PC-3 (cell line): ENCODE measurements around the gene PLEKHA3. TPM values are rescaled to one million over a fixed set of nuclear protein-coding genes. Genes with fewer than 3 reads are reported as not detected.
"Not testable (repeated sequence)": the region's sequence is repeated elsewhere in the genome, so short reads cannot be mapped to it uniquely, and the experiment has no call there.

ENCODE experiments used
- ATAC-seq: fragments of 200-7000 bp; cut with Tn5 transposase; 2 replicates; pipeline ENCODE4 v1.9.1; 2020; ENCODE audit warnings: mild to moderate bottlenecking, moderate library complexity
- BruUV-seq: library from RNA; stranded (reverse); fragments of 400-500 nt; replicated peaks from 2 replicates; lab custom pipeline; 2021; lab: Mats Ljungman, UMichigan
- CTCF ChIA-PET: fragments of 300-600 bp; sonication (Branson Sonifier 250); formaldehyde crosslinking; loops from one replicate; lab custom pipeline; 2022; ENCODE audit warnings: antibody characterized with exemption; lab: Charles Lee
- POLR2A ChIA-PET: fragments of 300-600 bp; sonication (Branson Sonifier 250); formaldehyde crosslinking; loops from one replicate; lab custom pipeline; 2022; ENCODE audit warnings: antibody characterized with exemption; ENCODE audit not compliant: unreplicated experiment; lab: Charles Lee
- DNase-seq: peaks from one replicate; pipeline ENCODE4 v3.0.0-alpha.2; 2015
- H2AFZ ChIP-seq: fragments of 300-600 bp; sonication (generic); 2 replicates; pipeline ENCODE4 v1.6.0; 2016; ENCODE audit warnings: antibody characterized with exemption, low read length
- H3F3A ChIP-seq: fragments of 300-600 bp; sonication (generic); one replicate; pipeline ENCODE4 v1.6.0; 2017; ENCODE audit warnings: antibody characterized with exemption, low read length, control low read depth, mild to moderate bottlenecking; ENCODE audit not compliant: unreplicated experiment
- H3K27ac ChIP-seq: fragments of 300-600 bp; sonication (generic); 2 replicates; pipeline ENCODE4 v1.5.1; 2016; ENCODE audit warnings: mild to moderate bottlenecking, low read length
- H3K27me3 ChIP-seq: fragments of 300-600 bp; sonication (generic); 2 replicates; pipeline ENCODE4 v1.6.1; 2016; ENCODE audit warnings: low read length, mixed read lengths
- H3K36me3 ChIP-seq: fragments of 300-600 bp; sonication (generic); 2 replicates; pipeline ENCODE4 v1.6.1; 2016; ENCODE audit warnings: low read depth, mixed run types, low read length, mixed read lengths
- H3K4me1 ChIP-seq: fragments of 300-600 bp; sonication (generic); 2 replicates; pipeline ENCODE4 v1.5.1; 2016; ENCODE audit warnings: low read length; ENCODE audit not compliant: insufficient read depth
- H3K4me2 ChIP-seq: fragments of 300-600 bp; sonication (generic); 2 replicates; pipeline ENCODE4 v1.6.0; 2016; ENCODE audit warnings: low read length
- H3K4me3 ChIP-seq: fragments of 300-600 bp; sonication (generic); 2 replicates; pipeline ENCODE4 v1.5.1; 2016; ENCODE audit warnings: mild to moderate bottlenecking, low read length, mixed read lengths
- H3K79me2 ChIP-seq: fragments of 300-600 bp; sonication (generic); 2 replicates; pipeline ENCODE4 v1.6.1; 2017; ENCODE audit warnings: low read length, mixed read lengths
- H3K9ac ChIP-seq: fragments of 300-600 bp; sonication (generic); 2 replicates; pipeline ENCODE4 v1.6.0; 2016; ENCODE audit warnings: mild to moderate bottlenecking, low read length
- H3K9me2 ChIP-seq: fragments of 300-600 bp; sonication (generic); replicated peaks from 2 replicates; pipeline ENCODE4 v1.6.1; 2016; ENCODE audit warnings: mixed run types, low read length, mixed read lengths
- H3K9me3 ChIP-seq: fragments of 300-600 bp; sonication (generic); 2 replicates; pipeline ENCODE4 v1.6.1; 2016; ENCODE audit warnings: low read length, mixed read lengths
- H4K20me1 ChIP-seq: fragments of 300-600 bp; sonication (generic); 2 replicates; pipeline ENCODE4 v1.6.1; 2016; ENCODE audit warnings: low read length, mixed read lengths
- CTCF ChIP-seq: fragments of 300-600 bp; sonication (generic); conservative IDR thresholded peaks from 2 replicates; pipeline ENCODE4 v1.5.1; 2017; ENCODE audit warnings: antibody characterized with exemption, low read depth, mild to moderate bottlenecking, low read length
- EZH2 ChIP-seq: fragments of 300-600 bp; sonication (generic); IDR thresholded peaks from one replicate; pipeline ENCODE4 v1.6.1; 2017; ENCODE audit warnings: antibody characterized with exemption, mild to moderate bottlenecking, low read length; ENCODE audit not compliant: unreplicated experiment
- EZH2phosphoT487 ChIP-seq: fragments of 300-600 bp; sonication (generic); IDR thresholded peaks from 2 replicates; pipeline ENCODE4 v1.6.1; 2018; ENCODE audit warnings: mild to moderate bottlenecking, antibody characterized with exemption, low read length, borderline replicate concordance
- intact Hi-C: fragments of 100-400 bp; cut with micrococcal nuclease; formaldehyde crosslinking; loops from 2 replicates; pipeline ENCODE4 v1.9.0; 2023
- total RNA-seq: library from RNA; depleted of rRNA; stranded (reverse); fragments of >200 nt; gene quantifications from 2 replicates; pipeline ENCODE4 v1.2.3, GENCODE V29; 2014

PLEKHA3 gene
- total RNA-seq, 1 experiment from 2014 or later: 16.7 TPM

GRCh38 chr2:178525460-178525859, 45.2 kb downstream of the PLEKHA3 start:
- H3K27ac ChIP-seq, DNase-seq, H3K4me3 ChIP-seq, H3K9me3 ChIP-seq, intact Hi-C loops, H3K9ac ChIP-seq, H3K36me3 ChIP-seq, CTCF ChIA-PET, H3K4me2 ChIP-seq, H2AFZ ChIP-seq, H3F3A ChIP-seq, POLR2A ChIA-PET, H3K27me3 ChIP-seq, BruUV-seq, ATAC-seq, H3K4me1 ChIP-seq, H3K9me2 ChIP-seq, H4K20me1 ChIP-seq: not testable (repeated sequence)
- peaks cover 19% of the 10 kb centered on the region for H3K79me2 ChIP-seq

- Histone ChIP-seq H4K20me1 (no peaks in the 10 kb centered on the region), H3K9me3 (no peaks in the 10 kb centered on the region), H3K36me3 (no peaks in the 10 kb centered on the region), H3K4me1 (no peaks in the 10 kb centered on the region), H3F3A (no peaks in the 10 kb centered on the region), H3K9me2 (no peaks in the 10 kb centered on the region), H3K4me2 (no peak overlapping the region), H3K9ac (no peak overlapping the region), H3K27me3 (no peaks in the 10 kb centered on the region), H3K79me2 (peaks cover 19% of the 10 kb centered on the region), H3K4me3 (no peak overlapping the region), H2AFZ (no peak overlapping the region), H3K27ac (no peak overlapping the region)
- DNase-seq: no peak
- ATAC-seq: no peak
- BruUV-seq: no TSS peak
- ChIA-PET POLR2A (no interaction called here), CTCF (no interaction called here)
- no peak for TF ChIP-seq CTCF
- TF ChIP-seq EZH2phosphoT487: no peak
- TF ChIP-seq EZH2: no peak
- intact Hi-C loops: no loop called here
These were observed 46.0 kb downstream of the PLEKHA3 start for GRCh38 chr2:178526256-178526655.

- no peaks in the 10 kb centered on the region for H3F3A ChIP-seq
- H3K9me3 ChIP-seq: no peaks in the 10 kb centered on the region
- no peaks in the 10 kb centered on the region for H3K27me3 ChIP-seq
- DNase-seq: no peak
- H3K4me2 ChIP-seq: no peak overlapping the region
- 0 out of 2 replicates have a peak, but pooled peaks cover 4% of the 10 kb centered on the region for H3K36me3 ChIP-seq
- ATAC-seq: no peak
- H3K79me2 ChIP-seq: peaks cover 19% of the 10 kb centered on the region
- POLR2A ChIA-PET: no interaction called here
- no peak overlapping the region for H3K27ac ChIP-seq
- CTCF ChIA-PET: no interaction called here
- no peak overlapping the region for H3K4me3 ChIP-seq
- TF ChIP-seq EZH2 (no peak), CTCF (no peak)
- no TSS peak for BruUV-seq
- intact Hi-C loops: no loop called here
- no peaks in the 10 kb centered on the region for H4K20me1 ChIP-seq
- H2AFZ ChIP-seq: no peak overlapping the region
- H3K9ac ChIP-seq: no peak overlapping the region
- no peaks in the 10 kb centered on the region for H3K9me2 ChIP-seq
- H3K4me1 ChIP-seq: no peaks in the 10 kb centered on the region
These were observed 47.3 kb downstream of the PLEKHA3 start for GRCh38 chr2:178527592-178527991.
